Motor neuron (in vitro differentiated cells): ENCODE results near the gene ADAP1. TPM values are rescaled to one million over a fixed set of nuclear protein-coding genes. Genes with fewer than 3 reads are reported as not detected.
"Not testable (repeated sequence)": the region's sequence is repeated elsewhere in the genome, so short reads cannot be mapped to it uniquely, and the experiment has no call there.

ENCODE experiments used
- ATAC-seq, 8 experiments: fragments of 200-7000 bp; cut with Tn5 transposase; replicated peaks in 6 of 8; 2 replicates each; pipeline ENCODE4 v1.8.0; 2021; ENCODE audit warnings: mild to moderate bottlenecking in 8 of 8, moderate library complexity in 8 of 8
- H3K27ac ChIP-seq, 2 donors: fragments of 250-450 bp; sonication (Bioruptor Pico); 2 replicates each; pipeline ENCODE4 v1.9.0; 2021; ENCODE audit warnings: antibody characterized with exemption in 2 of 2, mild to moderate bottlenecking in 2 of 2, moderate library complexity in 1 of 2
- H3K4me1 ChIP-seq, 2 donors: fragments of 250-450 bp; sonication (Bioruptor Pico); replicated peaks in 1 of 2; 2 replicates each; pipeline ENCODE4 v1.6.1; 2021; ENCODE audit warnings: antibody characterized with exemption in 2 of 2, mild to moderate bottlenecking in 2 of 2, moderate library complexity in 1 of 2
- H3K4me3 ChIP-seq, 5 donors: fragments of 250-450 bp; sonication (Bioruptor Pico); 2 replicates each; pipeline ENCODE4 v1.9.0; 2021; ENCODE audit warnings: antibody characterized with exemption in 5 of 5, mild to moderate bottlenecking in 5 of 5, moderate library complexity in 4 of 5
- WGBS, 10 experiments: fragments of 450-650 bp; shearing (Covaris generic); methylation state at CpG; one replicate each; pipeline ENCODE4 v1.0.0; 2022; 5-methylcytosine and 5-hydroxymethylcytosine counted together
- in situ Hi-C, 9 experiments: fragments of 400-800 bp; cut with MboI; loops; one replicate each; pipeline ENCODE4 v1.15.0; 2021; ENCODE audit warnings: low sequenced_read_pairs in 9 of 9, low pct_unique_long_range_greater_than_20kb in 2 of 9; ENCODE audit not compliant: unreplicated experiment in 9 of 9
- total RNA-seq, 8 experiments: library from RNA; unstranded; fragments of 300-600 nt; gene quantifications; 2 replicates each; pipeline versions ENCODE4 v1.2.3 to v1.2.4, GENCODE V29; 2022

ADAP1 gene
- total RNA-seq, 8 experiments from 2014 or later, result 1.3 to 24.2 (median 3.7) TPM

DNA sequence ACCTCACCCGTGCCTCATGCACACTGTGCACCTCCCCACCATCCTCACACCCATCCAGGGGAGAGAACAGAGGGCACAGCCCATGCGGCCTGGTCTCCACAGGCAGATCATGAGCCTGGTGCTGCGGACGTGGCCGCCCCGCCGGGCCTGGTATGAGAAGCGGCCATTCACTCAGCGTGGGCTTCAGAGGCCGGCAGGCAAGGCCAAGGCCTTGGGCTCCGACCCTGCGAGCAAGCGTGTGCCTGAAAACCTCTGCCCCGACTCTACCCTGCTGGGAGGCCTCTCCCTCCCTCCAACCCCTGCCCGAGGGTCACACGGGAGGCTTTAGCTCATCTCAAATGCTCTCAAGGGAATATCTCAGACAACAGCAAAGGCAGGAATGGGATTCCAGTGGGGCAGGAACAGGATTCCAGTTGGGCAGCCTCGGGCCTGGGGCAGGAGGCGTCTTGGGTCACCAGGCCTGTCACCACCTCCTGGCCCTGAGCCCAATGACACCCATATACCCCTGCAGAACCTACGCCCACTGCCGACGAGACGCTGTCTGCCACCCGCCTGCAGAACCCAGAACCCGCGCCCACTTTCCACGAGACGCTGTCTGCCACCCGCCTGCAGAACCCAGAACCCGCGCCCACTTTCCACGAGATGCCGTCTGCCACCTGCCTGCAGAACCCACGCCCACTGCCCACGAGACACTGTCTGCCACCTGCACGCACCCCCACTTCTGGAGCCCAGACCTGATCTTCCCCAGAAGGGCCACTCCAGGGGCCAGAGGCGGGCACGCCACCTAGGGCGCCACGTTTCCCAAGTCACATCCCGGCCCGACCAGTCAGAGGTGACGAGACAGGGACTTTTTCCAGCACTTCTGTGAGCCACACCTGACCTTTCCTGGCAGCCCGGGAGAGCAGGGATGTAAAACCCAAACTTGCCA is 38.9 kb downstream of the ADAP1 start:
- Histone ChIP-seq H3K27ac (peak overlapping the region in 1 of 2 donors; percentile 64), H3K4me1 (peaks cover 15 to 16% of the 10 kb centered on the region in 2 donors), H3K4me3 (no peak overlapping the region)
- 77 to 100% (median 88%) methylated on average over 1 to 9 of the region's 43 CpGs; no CpG with 5 or more reads in 6 of the 10 experiments for WGBS, 10 experiments
- in situ Hi-C loops, result no loop called here
- peak in 5 of 8 experiments; percentile 15 to 65 (median 57) for ATAC-seq

GRCh38 chr7:914521-915194 is 39.8 kb downstream of the ADAP1 start:
- in situ Hi-C loops, result no loop called here

DNA sequence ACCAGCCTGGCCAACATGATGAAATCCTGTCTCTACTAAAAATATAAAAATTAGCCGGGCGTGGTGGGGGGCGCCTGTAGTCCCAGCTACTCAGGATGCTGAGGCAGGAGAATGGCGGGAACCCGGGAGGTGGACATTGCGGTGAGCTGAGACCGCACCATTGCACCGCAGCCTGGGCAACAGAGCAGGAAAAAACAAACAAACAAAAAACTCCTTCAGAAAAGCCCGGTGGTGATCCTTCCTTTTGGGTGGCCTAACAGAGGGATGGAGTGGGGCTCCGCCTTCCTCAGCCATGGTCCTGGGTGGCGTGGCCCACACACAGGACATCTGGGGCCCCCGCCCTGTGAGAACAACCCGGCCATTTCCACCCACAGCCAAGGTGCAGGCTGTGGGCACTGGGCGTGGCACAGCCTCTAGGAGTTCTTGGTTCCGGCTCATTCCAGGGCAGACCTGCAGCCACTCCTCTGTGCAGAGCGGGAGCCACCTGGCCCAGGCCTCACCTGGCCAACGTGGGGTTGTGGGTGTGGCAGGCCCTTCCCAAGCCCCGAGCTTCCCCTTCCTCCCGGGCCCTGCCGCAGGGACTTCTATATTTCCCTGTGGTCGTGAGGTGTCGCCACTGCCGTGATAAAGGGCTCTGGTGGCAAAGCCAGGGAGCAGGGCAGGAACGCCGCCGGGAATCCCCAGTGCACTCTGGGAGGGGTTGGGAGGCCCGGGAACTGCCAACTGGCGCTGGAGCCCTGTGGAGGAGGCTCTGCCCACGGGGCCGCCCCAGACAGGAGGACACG is 40.6 kb downstream of the ADAP1 start:
- in situ Hi-C loops, result no loop called here
- ATAC-seq, result no peak
- 53 to 85% (median 73%) methylated on average over 3 to 7 of the region's 31 CpGs; no CpG with 5 or more reads in 5 of the 10 experiments for WGBS, 10 experiments
- Histone ChIP-seq H3K4me3 (no peak overlapping the region), H3K4me1 (peaks cover 16 to 17% of the 10 kb centered on the region in 2 donors), H3K27ac (no peak overlapping the region)

More at GRCh38 chr7:914521-915194, 39.8 kb downstream of the ADAP1 start:
- WGBS, 10 experiments, result no CpG with 5 or more reads among the region's 16 CpGs
- no peak overlapping the region for H3K27ac ChIP-seq
- ATAC-seq, result peak in 1 of 8 experiments; percentile 10
- no peak overlapping the region for H3K4me3 ChIP-seq
- H3K4me1 ChIP-seq, result peaks cover 15 to 16% of the 10 kb centered on the region in 2 donors

DNA sequence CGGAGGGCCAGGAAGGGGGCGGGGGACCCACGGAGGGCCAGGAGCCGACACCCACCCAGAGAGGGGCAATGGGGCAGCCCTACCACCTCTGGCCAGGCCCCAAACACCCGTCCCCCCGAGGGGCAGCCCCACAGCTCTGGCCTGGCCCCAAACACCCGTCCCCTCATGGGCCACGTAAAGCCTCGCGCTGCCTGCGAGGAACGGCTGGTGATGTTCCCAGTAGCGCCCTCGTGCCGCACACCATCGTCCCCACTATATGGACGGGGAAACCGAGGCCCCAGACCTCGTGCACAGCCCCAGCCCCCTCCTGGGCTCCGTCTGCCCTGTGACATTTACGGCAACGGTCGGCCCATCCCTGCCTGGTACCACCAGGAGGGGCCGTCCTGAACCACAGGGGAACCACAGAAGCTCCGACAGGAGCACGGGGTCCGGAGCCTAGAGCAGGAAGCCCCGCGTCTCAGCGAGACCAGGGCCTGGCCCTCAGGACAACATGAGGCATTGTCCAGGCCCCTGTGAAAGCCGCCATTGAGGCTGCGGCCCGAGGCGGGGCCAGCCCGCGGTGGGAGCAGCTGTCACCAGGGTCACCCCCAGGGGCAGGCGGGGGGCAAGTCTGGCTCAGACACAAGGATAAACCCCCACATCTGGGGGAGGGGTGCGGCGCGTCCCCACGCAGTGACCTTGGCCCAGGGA is 42.5 kb downstream of the ADAP1 start:
- no peak overlapping the region for H3K27ac ChIP-seq
- ATAC-seq, result no peak
- WGBS, 10 experiments, result 85% methylated on average over 6 of the region's 41 CpGs; no CpG with 5 or more reads in 9 of the 10 experiments

DNA sequence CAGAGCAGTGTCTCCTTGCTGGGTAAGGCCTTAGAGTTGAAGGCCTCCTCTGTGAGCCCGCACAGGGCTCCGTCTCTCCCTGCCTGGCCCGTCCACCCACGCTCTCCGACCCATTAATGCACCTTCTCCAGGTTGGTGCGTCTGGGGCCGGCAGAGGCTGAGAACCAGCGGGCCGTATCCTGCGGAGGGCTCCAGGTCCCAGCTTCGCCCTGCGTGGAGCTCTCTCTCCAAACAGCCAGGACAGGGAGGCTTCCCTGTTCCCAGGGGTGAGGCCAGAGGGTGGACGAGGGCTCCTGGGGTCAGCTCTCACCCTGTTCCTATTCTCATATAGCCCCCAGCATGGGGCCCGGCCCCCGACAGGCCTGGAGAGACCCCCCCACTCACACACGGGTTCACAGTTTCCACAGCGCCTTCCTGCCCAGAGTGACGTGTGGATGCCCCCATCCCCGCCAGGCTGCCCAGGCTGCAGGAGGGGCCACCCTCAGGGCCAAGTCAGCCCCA is 43.5 kb downstream of the ADAP1 start:
- no peak for ATAC-seq
- in situ Hi-C loops, result no loop called here
- Histone ChIP-seq H3K4me1 (peaks cover 9 to 12% of the 10 kb centered on the region in 2 donors), H3K4me3 (no peak overlapping the region), H3K27ac (no peak overlapping the region)
- WGBS, 10 experiments, result 80 to 100% methylated on average over 1 to 2 of the region's 19 CpGs; no CpG with 5 or more reads in 8 of the 10 experiments

More for the DNA sequence above, 42.5 kb downstream of the ADAP1 start:
- H3K4me3 ChIP-seq, result no peak overlapping the region
- in situ Hi-C loops, result no loop called here
- H3K4me1 ChIP-seq, result peaks cover 16 to 19% of the 10 kb centered on the region in 2 donors

- Histone ChIP-seq H3K4me1 (peaks cover 4 to 8% of the 10 kb centered on the region in 2 donors), H3K27ac (no peak overlapping the region)
These were observed 44.0 kb downstream of the ADAP1 start for GRCh38 chr7:910441-910861.

DNA sequence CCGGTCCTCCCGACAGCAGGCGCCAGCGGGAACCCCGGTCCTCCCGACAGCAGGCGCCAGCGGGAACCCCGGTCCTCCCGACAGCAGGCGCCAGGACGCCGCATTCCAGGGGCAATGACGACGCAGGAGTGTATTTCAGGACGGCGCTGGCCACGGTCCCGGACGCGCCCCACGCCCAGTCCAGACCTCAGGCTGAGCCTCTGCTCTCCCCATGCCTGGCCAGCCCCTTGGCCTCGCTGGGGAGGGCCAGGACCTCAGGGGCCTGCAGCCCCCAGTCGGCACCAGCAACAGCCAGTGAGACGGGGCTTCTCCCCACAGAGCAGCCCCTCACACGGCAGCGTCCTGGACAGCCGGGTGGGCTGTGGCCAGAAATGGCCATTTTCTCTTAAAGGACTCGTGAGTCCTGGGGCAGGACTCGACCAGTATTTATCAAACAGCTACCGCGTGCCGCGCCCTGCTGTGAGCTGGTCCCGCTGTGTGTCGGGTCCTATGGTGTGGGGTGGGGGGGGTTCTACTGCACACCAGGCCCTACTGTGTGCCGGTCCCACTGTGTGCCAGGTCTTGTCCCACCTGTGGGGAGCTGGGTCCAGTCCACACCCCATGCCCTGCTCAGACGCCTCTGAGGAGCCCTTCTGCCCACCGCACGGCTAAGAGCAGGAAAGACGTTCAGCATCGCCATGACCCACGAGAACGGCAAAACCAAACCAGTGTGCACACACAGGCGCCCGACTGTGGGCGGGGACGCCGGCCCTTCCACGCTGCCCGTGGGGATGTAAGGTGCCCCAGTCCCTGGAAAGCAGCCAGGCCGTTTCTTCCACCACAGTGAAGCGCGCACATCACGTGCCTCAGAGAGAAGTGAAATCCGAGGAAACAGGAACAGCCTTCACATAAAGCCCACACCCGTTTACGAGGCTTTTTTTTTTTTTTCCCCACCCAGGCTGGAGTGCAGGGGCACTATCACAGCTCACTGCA is 44.8 kb downstream of the ADAP1 start:
- 57 to 100% (median 97%) methylated on average over 1 to 13 of the region's 58 CpGs; no CpG with 5 or more reads in 4 of the 10 experiments for WGBS, 10 experiments
- peaks cover 0 to 5% of the 10 kb centered on the region in 2 donors for H3K4me1 ChIP-seq
- H3K27ac ChIP-seq, result no peak overlapping the region
- H3K4me3 ChIP-seq, result peak overlapping the region in 1 of 5 donors; percentile 15
- in situ Hi-C loops, result no loop called here
- ATAC-seq, result peak in 5 of 8 experiments; percentile 6 to 83 (median 56)

More at GRCh38 chr7:910441-910861, 44.0 kb downstream of the ADAP1 start:
- peak in 5 of 8 experiments; percentile 8 to 71 (median 14) for ATAC-seq
- in situ Hi-C loops, result no loop called here
- H3K4me3 ChIP-seq, result no peak overlapping the region
- WGBS, 10 experiments, result 72 to 100% (median 89%) methylated on average over 3 to 6 of the region's 11 CpGs; no CpG with 5 or more reads in 6 of the 10 experiments

DNA sequence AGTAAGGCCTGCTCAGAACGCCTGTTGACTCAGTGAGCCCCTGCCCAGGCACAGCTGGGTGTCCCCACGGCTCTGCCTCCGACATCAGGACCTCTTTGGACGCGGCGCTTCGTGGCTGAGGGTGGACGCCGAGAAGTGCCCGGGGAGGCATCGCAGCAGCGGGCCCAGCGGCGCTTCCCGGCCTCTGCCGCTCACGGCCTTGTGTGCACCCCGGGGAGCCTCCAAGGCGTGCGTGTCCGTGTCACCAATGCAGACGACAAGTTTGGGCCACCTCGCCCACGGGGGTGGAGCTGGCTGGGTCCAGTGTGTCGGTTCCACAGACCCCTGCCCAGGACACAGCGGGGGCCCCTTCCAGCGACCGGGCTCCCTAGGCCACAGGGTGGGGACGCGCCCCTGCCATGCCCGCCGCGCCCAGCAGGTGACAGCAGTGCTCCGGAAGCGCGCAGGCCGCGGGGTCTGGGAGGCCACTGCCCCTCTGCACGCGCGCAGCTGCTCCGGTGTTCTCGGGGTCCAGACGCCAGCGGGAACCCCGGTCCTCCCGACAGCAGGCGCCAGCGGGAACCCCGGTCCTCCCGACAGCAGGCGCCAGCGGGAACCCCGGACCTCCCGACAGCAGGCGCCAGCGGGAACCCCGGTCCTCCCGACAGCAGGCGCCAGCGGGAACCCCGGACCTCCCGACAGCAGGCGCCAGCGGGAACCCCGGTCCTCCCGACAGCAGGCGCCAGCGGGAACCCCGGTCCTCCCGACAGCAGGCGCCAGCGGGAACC is 45.7 kb downstream of the ADAP1 start:
- ATAC-seq, result peak; percentile 64 to 85 (median 77)
- in situ Hi-C loops, result not testable (repeated sequence)

GRCh38 chr7:908159-908581 is 46.3 kb downstream of the ADAP1 start:
- Histone ChIP-seq H3K4me3 (no peak overlapping the region), H3K27ac (no peak overlapping the region), H3K4me1 (peaks cover 0 to 8% of the 10 kb centered on the region in 2 donors)
- in situ Hi-C loops, result no loop called here
- ATAC-seq, result no peak
- no CpG with 5 or more reads among the region's 12 CpGs for WGBS, 10 experiments

More for the DNA sequence above, 45.7 kb downstream of the ADAP1 start:
- H3K4me3 ChIP-seq, result peak overlapping the region in 1 of 5 donors; percentile 15
- H3K27ac ChIP-seq, H3K4me1 ChIP-seq: not testable (repeated sequence)
- WGBS, 10 experiments, result 0 to 88% (median 48%) methylated on average over 3 to 6 of the region's 73 CpGs; no CpG with 5 or more reads in 7 of the 10 experiments

DNA sequence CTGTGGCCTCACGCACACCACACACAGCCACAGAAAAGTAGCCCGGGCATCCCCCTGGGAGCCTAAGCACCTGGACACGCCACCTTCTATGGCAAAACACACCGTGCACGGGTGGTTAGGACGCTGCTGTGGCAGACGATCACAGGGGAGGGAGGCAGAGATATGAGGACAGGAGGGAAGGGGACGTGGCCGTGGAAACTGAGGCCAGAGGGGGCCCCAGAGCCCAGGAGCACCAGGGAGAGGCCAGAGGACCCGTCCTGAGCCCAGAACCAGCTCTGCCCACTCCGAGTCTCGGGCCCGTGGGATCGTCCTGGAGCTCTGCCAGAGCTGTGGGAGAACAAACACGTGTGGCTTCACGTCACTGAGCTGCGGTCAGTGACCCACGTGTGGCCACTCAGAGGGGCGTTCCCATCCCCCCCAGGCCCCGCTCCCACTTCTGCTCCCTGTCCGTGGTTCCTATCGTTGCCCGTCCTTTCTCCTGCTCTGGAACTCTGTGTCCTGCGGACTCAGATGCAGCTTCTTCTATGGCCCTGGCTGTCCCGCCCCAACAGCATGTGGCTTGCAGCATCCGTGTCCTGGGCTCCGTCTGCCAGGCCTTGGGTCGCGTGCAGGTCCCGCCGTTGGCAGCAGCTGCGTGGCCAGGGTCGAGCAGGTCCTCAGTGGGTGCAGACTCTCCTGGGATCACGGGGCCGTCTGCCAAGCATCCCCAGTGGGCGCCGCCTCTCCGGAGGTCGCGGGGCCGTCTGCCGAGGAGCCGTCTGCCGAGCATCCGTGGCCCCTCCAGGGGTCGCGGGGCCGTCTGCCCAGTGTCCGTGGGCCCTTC is 47.1 kb downstream of the ADAP1 start:
- ATAC-seq, result peak in 1 of 8 experiments; percentile 17
- 0 to 39% (median 13%) methylated on average over 2 to 4 of the region's 49 CpGs; no CpG with 5 or more reads in 7 of the 10 experiments for WGBS, 10 experiments
- H3K4me3 ChIP-seq, result no peak overlapping the region
- in situ Hi-C loops, result no loop called here
- H3K27ac ChIP-seq, result no peak overlapping the region
- peaks cover 0 to 8% of the 10 kb centered on the region in 2 donors for H3K4me1 ChIP-seq
